ENCODE data around the gene MCEMP1. TPM values are rescaled to one million over a fixed set of nuclear protein-coding genes. Genes with fewer than 3 reads are reported as not detected.

Gene MCEMP1
- total and polyA plus RNA-seq, 2 of the 4 experiments (the other 2 are of a cell fraction), result 0.15 TPM; not detected in 1

- H4K5ac ChIP-seq (ENCODE audit: low read depth, low read length), result no peak overlapping the region
- H3K18ac ChIP-seq (ENCODE audit: low read depth, low read length), result no peak overlapping the region
- intact Hi-C loops (cut with micrococcal nuclease) (no loop called here), dilution Hi-C loops (cut with HindIII; ENCODE audit: low sequenced_read_pairs, unreplicated experiment) (no loop called here), in situ Hi-C loops (cut with MboI; ENCODE audit: low sequenced_read_pairs) (no loop called here)
- no peak overlapping the region for H3K14ac ChIP-seq (replicated peaks; ENCODE audit: low read depth, low read length)
- H3K4ac ChIP-seq (ENCODE audit: low read depth, low read length), result no peak overlapping the region
- peaks cover 4% of the 10 kb centered on the region for H4K20me1 ChIP-seq (ENCODE audit: insufficient read depth, low read length)
- peaks cover 3% of the 10 kb centered on the region for H3K9me1 ChIP-seq (ENCODE audit: insufficient read depth, low read length)
- DNase-seq (no peak), ATAC-seq (ENCODE audit: low read depth) (no peak)
- no peak overlapping the region for H3K27ac ChIP-seq (ENCODE audit: insufficient read depth, low read length)
- H4K8ac ChIP-seq (ENCODE audit: low read depth in 2 of 2, low read length in 2 of 2), result no peak overlapping the region
- peaks cover 6% of the 10 kb centered on the region; the same call in 1 of the 2 replicates for H3K36me3 ChIP-seq (ENCODE audit: control insufficient read depth, insufficient read depth, low read length)
- H3K56ac ChIP-seq (ENCODE audit: extremely low read depth, insufficient read depth, low read length), result no peak overlapping the region
- H3K4me3 ChIP-seq (ENCODE audit: insufficient read depth, low read depth, low read length), result no peak overlapping the region
- H3K9me3 ChIP-seq (ENCODE audit: control insufficient read depth, insufficient read depth, low read length), result peaks cover 4% of the 10 kb centered on the region; the same call in 1 of the 2 replicates
- ChIA-PET CTCF (no interaction called here), POLR2A (ENCODE audit: unreplicated experiment) (no interaction called here)
- no peak overlapping the region for H3K23ac ChIP-seq (ENCODE audit: low read depth, low read length)
- H2BK20ac ChIP-seq (ENCODE audit: low read depth, low read length), result no peak overlapping the region
- H2AFZ ChIP-seq (replicated peaks; ENCODE audit: low read length, poor library complexity), result peak overlapping the region; percentile 63
- H2AK5ac ChIP-seq (ENCODE audit: low read depth, low read length), result no peak overlapping the region
- no peak overlapping the region for H2BK120ac ChIP-seq (ENCODE audit: low read depth, low read length)
- WGBS, 2 experiments (ENCODE audit: extremely low coverage in 2 of 2, insufficient read length in 1 of 2), result 45% methylated on average over 4 of the region's 12 CpGs; no CpG with 5 or more reads in 1 of the 2 experiments
- H3K27me3 ChIP-seq (ENCODE audit: control insufficient read depth, insufficient read depth, low read length), result peaks cover 11% of the 10 kb centered on the region
- no peak overlapping the region for H3K4me2 ChIP-seq (ENCODE audit: low read depth, low read length)
- H2AK9ac ChIP-seq (replicated peaks; ENCODE audit: low read depth, low read length, poor library complexity), result no peak overlapping the region
- peaks cover 4% of the 10 kb centered on the region; the same call in 1 of the 2 replicates for H3K4me1 ChIP-seq (ENCODE audit: control insufficient read depth, insufficient read depth, low read length)
- H2BK15ac ChIP-seq (ENCODE audit: low read depth, low read length), result no peak overlapping the region
- no peak overlapping the region for H4K91ac ChIP-seq (ENCODE audit: insufficient read depth, low read depth, low read length)
- no peak overlapping the region for H3K9ac ChIP-seq (ENCODE audit: low read depth, low read length)
- TF ChIP-seq NFE2L2 (IDR thresholded peaks at IDR 0.05; ENCODE audit: low read depth, low read length), result no peak
- no peak for TF ChIP-seq CTCF (conservative IDR thresholded peaks at IDR 0.05; ENCODE audit: low read depth, low read length)
- TF ChIP-seq MAZ (IDR thresholded peaks at IDR 0.05; ENCODE audit: borderline replicate concordance, low read depth, low read length), result no peak
- no peak for TF ChIP-seq BHLHE40 (IDR thresholded peaks at IDR 0.05; ENCODE audit: low read depth, low read length)
- no peak for TF ChIP-seq ELK1 (IDR thresholded peaks at IDR 0.05; ENCODE audit: borderline replicate concordance, low read depth, low read length)
- no peak for TF ChIP-seq CHD1 (IDR thresholded peaks at IDR 0.05; ENCODE audit: low read depth, low read length)
- TF ChIP-seq RAD21 (IDR thresholded peaks at IDR 0.05; ENCODE audit: low read length), result no peak
- TF ChIP-seq MXI1 (IDR thresholded peaks at IDR 0.05; ENCODE audit: borderline replicate concordance, low read depth, low read length), result no peak
- no peak for TF ChIP-seq MAFK (IDR thresholded peaks at IDR 0.05; ENCODE audit: low read depth, low read length)
- TF ChIP-seq, protein P1, sequence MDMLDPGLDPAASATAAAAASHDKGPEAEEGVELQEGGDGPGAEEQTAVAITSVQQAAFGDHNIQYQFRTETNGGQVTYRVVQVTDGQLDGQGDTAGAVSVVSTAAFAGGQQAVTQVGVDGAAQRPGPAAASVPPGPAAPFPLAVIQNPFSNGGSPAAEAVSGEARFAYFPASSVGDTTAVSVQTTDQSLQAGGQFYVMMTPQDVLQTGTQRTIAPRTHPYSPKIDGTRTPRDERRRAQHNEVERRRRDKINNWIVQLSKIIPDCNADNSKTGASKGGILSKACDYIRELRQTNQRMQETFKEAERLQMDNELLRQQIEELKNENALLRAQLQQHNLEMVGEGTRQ (IDR thresholded peaks at IDR 0.05; ENCODE audit: low read depth, low read length), result no peak
- no peak for TF ChIP-seq POLR2A (IDR thresholded peaks at IDR 0.05; ENCODE audit: low read depth, low read length)
- no peak for TF ChIP-seq SMC3 (IDR thresholded peaks at IDR 0.05; ENCODE audit: low read depth, low read length)
- no peak for TF ChIP-seq RCOR1 (IDR thresholded peaks at IDR 0.05; ENCODE audit: insufficient replicate concordance, low read length)
- no peak for TF ChIP-seq CEBPB (IDR thresholded peaks at IDR 0.05; ENCODE audit: low read depth, low read length)
- TF ChIP-seq RFX5 (IDR thresholded peaks at IDR 0.05; ENCODE audit: low read depth, low read length), result no peak
- TF ChIP-seq FOS (IDR thresholded peaks at IDR 0.05; ENCODE audit: low read depth, low read length), result no peak
- H3K79me1 ChIP-seq (ENCODE audit: low read depth in 1 of 2, low read length in 2 of 2), result peaks cover 0 to 20% of the 10 kb centered on the region in 2 experiments; a peak in 3 of 4 replicates
- no TSS peak for BruUV-seq (replicated peaks)
- no peak overlapping the region for H2BK5ac ChIP-seq (ENCODE audit: low read depth, low read length, poor library complexity, severe bottlenecking)
Observed at GRCh38 chr19:7677669-7678311, 900 bp downstream of the MCEMP1 start.

Data from IMR-90 (cell line).